MM.1S (cell line): ENCODE results near the gene MPP7.

ENCODE experiments used
- DNase-seq: peaks from one replicate; pipeline ENCODE4 v3.0.0-alpha.2; 2015
- H2AFZ ChIP-seq: fragments of 300-600 bp; sonication (generic); 2 replicates; pipeline ENCODE4 v1.6.0; 2016; ENCODE audit warnings: antibody characterized with exemption, low read length
- H3F3A ChIP-seq: fragments of 300-600 bp; sonication (generic); 2 replicates; pipeline ENCODE4 v1.6.1; 2016; ENCODE audit warnings: mild to moderate bottlenecking, antibody characterized with exemption, low read length, moderate library complexity, mixed read lengths; ENCODE audit not compliant: insufficient read depth
- H3K27ac ChIP-seq: fragments of 300-600 bp; sonication (generic); 2 replicates; pipeline ENCODE4 v1.5.1; 2016; ENCODE audit warnings: mild to moderate bottlenecking, low read length
- H3K27me3 ChIP-seq: fragments of 300-600 bp; sonication (generic); replicated peaks from 2 replicates; pipeline ENCODE4 v1.6.0; 2016; ENCODE audit warnings: low read length; ENCODE audit not compliant: insufficient read depth
- H3K36me3 ChIP-seq: fragments of 300-600 bp; sonication (generic); replicated peaks from 2 replicates; pipeline ENCODE4 v1.6.1; 2016; ENCODE audit warnings: mild to moderate bottlenecking, low read length, mixed read lengths; ENCODE audit not compliant: insufficient read depth
- H3K4me1 ChIP-seq: fragments of 300-600 bp; sonication (generic); 2 replicates; pipeline ENCODE4 v1.6.1; 2016; ENCODE audit warnings: low read length, mixed read lengths
- H3K4me2 ChIP-seq: fragments of 300-600 bp; sonication (generic); 2 replicates; pipeline ENCODE4 v1.6.0; 2016; ENCODE audit warnings: low read depth, low read length
- H3K4me3 ChIP-seq: fragments of 300-600 bp; sonication (generic); 2 replicates; pipeline ENCODE4 v1.5.1; 2016; ENCODE audit warnings: low read length, mixed read lengths
- H3K79me2 ChIP-seq: fragments of 300-600 bp; sonication (generic); 2 replicates; pipeline ENCODE4 v1.6.1; 2016; ENCODE audit warnings: mixed run types, low read length, mixed read lengths
- H3K9ac ChIP-seq: fragments of 300-600 bp; sonication (generic); 2 replicates; pipeline ENCODE4 v1.6.1; 2016; ENCODE audit warnings: low read length, mixed read lengths
- H3K9me2 ChIP-seq: fragments of 300-600 bp; sonication (generic); replicated peaks from 2 replicates; pipeline ENCODE4 v1.6.1; 2016; ENCODE audit warnings: mild to moderate bottlenecking, low read length, mixed read lengths; ENCODE audit not compliant: insufficient read depth
- H3K9me3 ChIP-seq: fragments of 300-600 bp; sonication (generic); replicated peaks from 2 replicates; pipeline ENCODE4 v1.6.1; 2016; ENCODE audit warnings: mild to moderate bottlenecking, low read length, mixed read lengths; ENCODE audit not compliant: insufficient read depth
- H4K20me1 ChIP-seq: fragments of 300-600 bp; sonication (generic); 2 replicates; pipeline ENCODE4 v1.6.1; 2016; ENCODE audit warnings: mild to moderate bottlenecking, low read length, moderate library complexity, mixed read lengths; ENCODE audit not compliant: insufficient read depth
- EZH2 ChIP-seq: fragments of 300-600 bp; sonication (generic); optimal IDR thresholded peaks from 2 replicates; pipeline ENCODE3; 2017; ENCODE audit warnings: low read depth, mild to moderate bottlenecking, antibody characterized with exemption, low read length, mixed read lengths
- EZH2phosphoT487 ChIP-seq: fragments of 300-600 bp; sonication (generic); IDR thresholded peaks from 2 replicates; pipeline ENCODE4 v1.6.1; 2018; ENCODE audit warnings: antibody characterized with exemption, low read length
- TF ChIP-seq, protein P1 (sequence below): fragments of 300-600 bp; sonication (generic); IDR thresholded peaks from 2 replicates; pipeline ENCODE4 v1.5.1; 2016; ENCODE audit warnings: antibody characterized with exemption, low read length, mixed read lengths

MPP7 gene

DNA sequence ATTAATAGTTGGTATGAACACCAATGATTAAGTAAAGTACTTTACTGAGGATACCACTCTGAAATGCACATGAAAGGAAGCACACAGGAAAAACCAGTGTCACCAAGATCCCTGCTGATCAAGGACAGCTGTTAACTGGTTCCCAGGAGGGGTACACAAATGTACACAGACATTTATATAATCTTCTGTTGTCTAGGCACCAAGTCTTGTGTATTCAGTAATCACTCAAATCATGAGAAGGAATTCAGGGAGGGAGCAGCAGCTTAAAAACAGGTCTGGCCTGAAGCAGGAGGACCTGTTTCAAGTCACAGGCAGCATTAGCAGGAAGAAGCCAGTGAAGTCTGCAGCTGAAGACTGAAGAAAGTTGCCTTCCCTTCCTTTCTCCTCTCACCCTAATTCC, 18.7 kb downstream of the MPP7 start:
- no peak overlapping the region for H3K27ac ChIP-seq
- H3K79me2 ChIP-seq, result no peaks in the 10 kb centered on the region
- H3K4me3 ChIP-seq, result no peak overlapping the region
- H3K4me1 ChIP-seq, result no peaks in the 10 kb centered on the region
- H3K4me2 ChIP-seq, result no peak overlapping the region
- H2AFZ ChIP-seq, result no peak overlapping the region
- no peak overlapping the region for H3K9ac ChIP-seq
- no peaks in the 10 kb centered on the region for H3F3A ChIP-seq
- H3K9me3 ChIP-seq, result no peaks in the 10 kb centered on the region
- no peaks in the 10 kb centered on the region for H4K20me1 ChIP-seq
- no peaks in the 10 kb centered on the region for H3K36me3 ChIP-seq
- no peaks in the 10 kb centered on the region for H3K27me3 ChIP-seq
- H3K9me2 ChIP-seq, result no peaks in the 10 kb centered on the region
- no peak for DNase-seq
- TF ChIP-seq EZH2 (no peak), EZH2phosphoT487 (no peak)
- TF ChIP-seq, protein P1, sequence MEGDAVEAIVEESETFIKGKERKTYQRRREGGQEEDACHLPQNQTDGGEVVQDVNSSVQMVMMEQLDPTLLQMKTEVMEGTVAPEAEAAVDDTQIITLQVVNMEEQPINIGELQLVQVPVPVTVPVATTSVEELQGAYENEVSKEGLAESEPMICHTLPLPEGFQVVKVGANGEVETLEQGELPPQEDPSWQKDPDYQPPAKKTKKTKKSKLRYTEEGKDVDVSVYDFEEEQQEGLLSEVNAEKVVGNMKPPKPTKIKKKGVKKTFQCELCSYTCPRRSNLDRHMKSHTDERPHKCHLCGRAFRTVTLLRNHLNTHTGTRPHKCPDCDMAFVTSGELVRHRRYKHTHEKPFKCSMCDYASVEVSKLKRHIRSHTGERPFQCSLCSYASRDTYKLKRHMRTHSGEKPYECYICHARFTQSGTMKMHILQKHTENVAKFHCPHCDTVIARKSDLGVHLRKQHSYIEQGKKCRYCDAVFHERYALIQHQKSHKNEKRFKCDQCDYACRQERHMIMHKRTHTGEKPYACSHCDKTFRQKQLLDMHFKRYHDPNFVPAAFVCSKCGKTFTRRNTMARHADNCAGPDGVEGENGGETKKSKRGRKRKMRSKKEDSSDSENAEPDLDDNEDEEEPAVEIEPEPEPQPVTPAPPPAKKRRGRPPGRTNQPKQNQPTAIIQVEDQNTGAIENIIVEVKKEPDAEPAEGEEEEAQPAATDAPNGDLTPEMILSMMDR, result no peak

DNA sequence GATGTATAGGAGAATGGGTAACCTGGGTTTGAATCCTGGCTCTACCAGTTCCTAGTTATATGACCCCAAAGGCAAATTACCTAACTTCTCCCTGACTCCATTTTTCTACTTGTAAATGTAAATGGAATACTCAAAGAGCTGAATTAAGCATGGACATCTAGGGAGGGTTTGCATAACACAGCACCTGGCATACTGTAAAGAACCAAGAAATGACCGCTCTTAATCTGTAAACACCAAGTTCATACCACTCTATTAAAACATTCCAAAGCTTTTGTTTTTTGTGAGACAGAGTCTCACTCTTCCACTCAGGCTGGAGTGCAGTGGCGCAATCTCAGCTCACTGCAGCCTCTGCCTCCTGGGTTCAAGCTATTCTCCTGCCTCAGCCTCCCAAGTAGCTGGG, 19.6 kb downstream of the MPP7 start:
- Histone ChIP-seq H3K27ac (no peak overlapping the region), H4K20me1 (no peaks in the 10 kb centered on the region), H3K4me1 (no peaks in the 10 kb centered on the region), H3K4me2 (no peak overlapping the region), H3K9me2 (no peaks in the 10 kb centered on the region), H3K9ac (no peak overlapping the region), H2AFZ (no peak overlapping the region), H3K4me3 (no peak overlapping the region), H3K27me3 (no peaks in the 10 kb centered on the region), H3F3A (no peaks in the 10 kb centered on the region), H3K9me3 (no peaks in the 10 kb centered on the region), H3K79me2 (no peaks in the 10 kb centered on the region), H3K36me3 (no peaks in the 10 kb centered on the region)
- DNase-seq, result no peak
- TF ChIP-seq, protein P1, result no peak
- no peak for TF ChIP-seq EZH2phosphoT487
- no peak for TF ChIP-seq EZH2

DNA sequence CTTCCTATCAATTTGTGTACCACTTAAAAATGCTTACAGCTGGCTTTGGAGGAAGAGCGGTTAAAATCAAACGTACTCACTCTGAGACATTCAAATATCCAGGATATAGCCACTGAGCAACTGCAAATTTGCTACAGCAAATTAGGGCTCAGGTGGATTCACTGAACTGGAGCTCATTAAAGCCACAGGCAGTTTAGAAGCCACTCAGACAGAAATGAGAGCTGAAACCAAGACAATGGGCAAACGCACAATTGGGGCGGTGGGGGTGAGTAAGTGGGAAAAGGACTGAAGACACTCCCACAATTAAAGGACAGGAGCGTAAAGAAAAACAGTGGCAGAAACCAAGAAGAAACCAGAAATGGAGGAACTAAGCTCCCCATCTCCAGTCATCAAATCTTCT, 20.5 kb downstream of the MPP7 start:
- no peaks in the 10 kb centered on the region for H4K20me1 ChIP-seq
- TF ChIP-seq, protein P1, result no peak
- TF ChIP-seq EZH2phosphoT487 (no peak), EZH2 (no peak)
- no peaks in the 10 kb centered on the region for H3K9me2 ChIP-seq
- DNase-seq, result no peak
- no peak overlapping the region for H3K4me3 ChIP-seq
- no peaks in the 10 kb centered on the region for H3K36me3 ChIP-seq
- H3K9me3 ChIP-seq, result no peaks in the 10 kb centered on the region
- no peak overlapping the region for H2AFZ ChIP-seq
- H3K4me2 ChIP-seq, result no peak overlapping the region
- no peaks in the 10 kb centered on the region for H3F3A ChIP-seq
- H3K9ac ChIP-seq, result no peak overlapping the region
- H3K79me2 ChIP-seq, result no peaks in the 10 kb centered on the region
- H3K27ac ChIP-seq, result no peak overlapping the region
- no peaks in the 10 kb centered on the region for H3K27me3 ChIP-seq
- H3K4me1 ChIP-seq, result no peaks in the 10 kb centered on the region
